Measurements from ENCODE around the gene AP5Z1. TPM values are rescaled to one million over a fixed set of nuclear protein-coding genes. Genes with fewer than 3 reads are reported as not detected.

The AP5Z1 gene
- polyA plus RNA-seq, 1 of the 3 experiments (the other 2 are of a cell fraction), result 29.5 TPM

DNA sequence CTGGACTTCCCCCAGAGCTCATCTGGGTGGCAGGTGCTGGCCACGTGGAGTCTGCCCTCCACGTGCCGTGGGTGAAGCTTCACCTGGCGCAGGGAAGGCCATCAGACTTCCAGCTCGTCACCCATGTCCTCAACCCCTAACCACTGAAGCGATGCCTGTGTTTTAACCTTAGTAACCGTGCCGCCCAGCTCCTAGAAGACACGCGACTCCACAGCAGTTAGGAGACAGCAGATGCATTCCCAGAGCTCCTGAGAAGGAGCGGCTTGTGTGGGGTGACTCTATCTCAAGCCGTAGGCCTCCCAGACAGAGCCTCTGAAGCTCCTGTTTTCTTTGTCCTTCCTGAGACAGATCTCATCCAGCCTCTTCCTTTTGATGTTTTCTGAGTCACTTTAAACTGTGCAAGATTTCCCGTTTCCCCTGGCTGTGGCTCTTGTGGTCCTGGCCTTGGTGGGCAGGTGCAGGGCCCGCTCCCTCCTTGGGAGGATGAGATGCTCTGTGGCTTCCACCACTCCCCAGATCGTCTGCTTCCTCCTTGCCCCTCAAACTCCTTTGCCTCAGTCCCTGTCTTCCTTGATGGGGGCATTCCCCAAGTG is 41.4 kb upstream of the AP5Z1 start:
- no peak overlapping the region for H2AFZ ChIP-seq (ENCODE audit: low read depth)
- no peaks in the 10 kb centered on the region for H3K36me3 ChIP-seq (replicated peaks in 1 of 2; ENCODE audit: control insufficient read depth in 1 of 2, insufficient read depth in 2 of 2, low read length in 1 of 2)
- H3K79me2 ChIP-seq (ENCODE audit: insufficient read depth), result peaks cover 64% of the 10 kb centered on the region
- no peak overlapping the region for H3K4me3 ChIP-seq (ENCODE audit: low read depth in 2 of 2, low read length in 1 of 2)
- CTCF ChIA-PET, result interaction anchor here (0.7 to 2.9 kb wide), 5 partner anchors 13 to 92 kb away, joined by 3 to 11 read pairs (median 3); no protein-coding TSS in a partner anchor
- H3K9me3 ChIP-seq, result no peaks in the 10 kb centered on the region
- no peak overlapping the region for H3K27ac ChIP-seq (ENCODE audit: low read depth in 2 of 2, low read length in 1 of 2)
- POLR2A ChIA-PET, result interaction anchor here (0.6 to 1.0 kb wide), 2 partner anchors 8 to 51 kb away, joined by 3 read pairs; no protein-coding TSS in a partner anchor
- H3K4me2 ChIP-seq, result no peak overlapping the region
- no peaks in the 10 kb centered on the region for H3K9me2 ChIP-seq
- no peak overlapping the region for H3K9ac ChIP-seq
- TF ChIP-seq MXI1 (IDR thresholded peaks at IDR 0.05; ENCODE audit: low read depth, low read length), result no peak
- no peak for TF ChIP-seq JUND (IDR thresholded peaks at IDR 0.05)
- no peak for TF ChIP-seq FOXJ3 (CRISPR knock-in tag; IDR thresholded peaks at IDR 0.05)
- no peak for TF ChIP-seq RFX5 (IDR thresholded peaks at IDR 0.05; ENCODE audit: low read length)
- TF ChIP-seq, protein P1, sequence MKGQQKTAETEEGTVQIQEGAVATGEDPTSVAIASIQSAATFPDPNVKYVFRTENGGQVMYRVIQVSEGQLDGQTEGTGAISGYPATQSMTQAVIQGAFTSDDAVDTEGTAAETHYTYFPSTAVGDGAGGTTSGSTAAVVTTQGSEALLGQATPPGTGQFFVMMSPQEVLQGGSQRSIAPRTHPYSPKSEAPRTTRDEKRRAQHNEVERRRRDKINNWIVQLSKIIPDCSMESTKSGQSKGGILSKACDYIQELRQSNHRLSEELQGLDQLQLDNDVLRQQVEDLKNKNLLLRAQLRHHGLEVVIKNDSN (IDR thresholded peaks at IDR 0.05; ENCODE audit: borderline replicate concordance, low read depth), result no peak
- no peak for TF ChIP-seq YY1 (IDR thresholded peaks at IDR 0.05; ENCODE audit: low read depth)
- TF ChIP-seq TCF12 (IDR thresholded peaks at IDR 0.05), result no peak
- TF ChIP-seq, protein P2, sequence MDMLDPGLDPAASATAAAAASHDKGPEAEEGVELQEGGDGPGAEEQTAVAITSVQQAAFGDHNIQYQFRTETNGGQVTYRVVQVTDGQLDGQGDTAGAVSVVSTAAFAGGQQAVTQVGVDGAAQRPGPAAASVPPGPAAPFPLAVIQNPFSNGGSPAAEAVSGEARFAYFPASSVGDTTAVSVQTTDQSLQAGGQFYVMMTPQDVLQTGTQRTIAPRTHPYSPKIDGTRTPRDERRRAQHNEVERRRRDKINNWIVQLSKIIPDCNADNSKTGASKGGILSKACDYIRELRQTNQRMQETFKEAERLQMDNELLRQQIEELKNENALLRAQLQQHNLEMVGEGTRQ (IDR thresholded peaks at IDR 0.05; ENCODE audit: borderline replicate concordance, low read depth, low read length), result no peak
- TF ChIP-seq POLR2AphosphoS5 (IDR thresholded peaks at IDR 0.05; ENCODE audit: low read depth, low read length), result no peak
- no peak for TF ChIP-seq EZH2phosphoT487 (IDR thresholded peaks at IDR 0.05; ENCODE audit: borderline replicate concordance, low read depth)
- no peak for TF ChIP-seq RAD21 (IDR thresholded peaks at IDR 0.05; ENCODE audit: low read length)
- no peak for TF ChIP-seq SMC3 (IDR thresholded peaks at IDR 0.05; ENCODE audit: low read depth, low read length)
- DNase-seq, result no peak
- H3K27me3 ChIP-seq (ENCODE audit: insufficient read depth), result no peaks in the 10 kb centered on the region
- no peaks in the 10 kb centered on the region for H4K20me1 ChIP-seq (ENCODE audit: insufficient read depth)
- H3F3A ChIP-seq (replicated peaks; ENCODE audit: insufficient read depth), result no peaks in the 10 kb centered on the region
- peaks cover 7 to 9% of the 10 kb centered on the region in 2 experiments; a peak in 3 of 4 replicates for H3K4me1 ChIP-seq (ENCODE audit: control insufficient read depth in 1 of 2, insufficient read depth in 2 of 2, low read depth in 1 of 2, low read length in 1 of 2)
- 95% methylated on average over 15 of the region's 15 CpGs for WGBS (ENCODE audit: low lambda C conversion rate)

GRCh38 chr7:4734587-4735345 is 40.7 kb upstream of the AP5Z1 start:
- 92% methylated on average over 21 of the region's 23 CpGs for WGBS (ENCODE audit: low lambda C conversion rate)
- H3K9ac ChIP-seq, result no peak overlapping the region
- no peak overlapping the region for H3K27ac ChIP-seq (ENCODE audit: low read depth in 2 of 2, low read length in 1 of 2)
- peaks cover 63% of the 10 kb centered on the region for H3K79me2 ChIP-seq (ENCODE audit: insufficient read depth)
- no peak overlapping the region for H3K4me2 ChIP-seq
- H3K4me1 ChIP-seq (ENCODE audit: control insufficient read depth in 1 of 2, insufficient read depth in 2 of 2, low read depth in 1 of 2, low read length in 1 of 2), result peaks cover 14 to 15% of the 10 kb centered on the region in 2 experiments; a peak in 3 of 4 replicates
- no peak overlapping the region for H2AFZ ChIP-seq (ENCODE audit: low read depth)
- H3K9me3 ChIP-seq, result no peaks in the 10 kb centered on the region
- H3K36me3 ChIP-seq (replicated peaks in 1 of 2; ENCODE audit: control insufficient read depth in 1 of 2, insufficient read depth in 2 of 2, low read length in 1 of 2), result no peaks in the 10 kb centered on the region
- DNase-seq, result no peak
- H3K9me2 ChIP-seq, result no peaks in the 10 kb centered on the region
- H3K4me3 ChIP-seq (ENCODE audit: low read depth in 2 of 2, low read length in 1 of 2), result no peak overlapping the region
- no peaks in the 10 kb centered on the region for H3F3A ChIP-seq (replicated peaks; ENCODE audit: insufficient read depth)
- TF ChIP-seq TEAD4 (IDR thresholded peaks at IDR 0.05; ENCODE audit: borderline replicate concordance, insufficient read depth), result no peak
- TF ChIP-seq FOXJ3 (CRISPR knock-in tag; IDR thresholded peaks at IDR 0.05), result no peak
- TF ChIP-seq FOXM1 (IDR thresholded peaks at IDR 0.05; ENCODE audit: low read depth), result no peak
- TF ChIP-seq TAF1 (IDR thresholded peaks at IDR 0.05; ENCODE audit: borderline replicate concordance, low read depth, low read length), result no peak
- no peak for TF ChIP-seq NRF1 (IDR thresholded peaks at IDR 0.05; ENCODE audit: low read depth, low read length)
- no peak for TF ChIP-seq RCOR1 (IDR thresholded peaks at IDR 0.05; ENCODE audit: low read length)
- TF ChIP-seq EZH2phosphoT487 (IDR thresholded peaks at IDR 0.05; ENCODE audit: borderline replicate concordance, low read depth), result no peak
- TF ChIP-seq ELF1 (IDR thresholded peaks at IDR 0.05), result no peak
- TF ChIP-seq CHD2 (IDR thresholded peaks at IDR 0.05; ENCODE audit: low read length, partially characterized antibody), result no peak
- no peaks in the 10 kb centered on the region for H3K27me3 ChIP-seq (ENCODE audit: insufficient read depth)
- ChIA-PET CTCF (interaction anchor here (0.7 to 2.9 kb wide), 4 partner anchors 10 to 102 kb away, joined by 3 to 11 read pairs (median 3); no protein-coding TSS in a partner anchor), POLR2A (interaction anchor here (0.6 kb wide), 1 partner anchor 8 kb away, joined by 3 read pairs; no protein-coding TSS in a partner anchor)
- no peaks in the 10 kb centered on the region for H4K20me1 ChIP-seq (ENCODE audit: insufficient read depth)

Measured in SK-N-SH (cell line).